ENCODE measurements around the gene CERT1. TPM values are rescaled to one million over a fixed set of nuclear protein-coding genes. Genes with fewer than 3 reads are reported as not detected.

Gene CERT1
- total RNA-seq, 2 experiments from 2014 or later = 13.3 to 33.6 TPM

DNA sequence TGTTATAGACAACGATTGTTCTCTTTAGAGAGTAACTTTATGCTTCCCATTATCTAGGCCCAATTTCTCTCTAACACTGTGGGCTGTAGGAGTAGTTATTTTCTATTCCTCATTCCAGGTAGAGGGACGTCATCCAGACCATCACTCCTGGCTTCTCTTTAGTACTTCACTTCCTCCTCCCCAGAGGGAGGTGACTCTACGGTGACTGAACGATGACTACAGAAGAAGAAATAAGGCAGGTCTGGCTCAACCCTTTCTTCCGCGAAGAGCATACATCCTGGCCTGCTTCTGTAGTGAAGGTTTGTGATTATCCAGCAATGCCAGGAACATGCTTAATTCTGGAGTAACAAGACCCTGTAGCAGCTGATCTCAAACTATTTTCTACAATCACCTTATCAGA is 123.6 kb downstream of the CERT1 start:
- Histone ChIP-seq H4K20me1 (ENCODE audit: insufficient read depth, low read length) (no peaks in the 10 kb centered on the region), H3K4me2 (ENCODE audit: low read length) (no peak overlapping the region), H3K9me3 (ENCODE audit: low read length) (no peaks in the 10 kb centered on the region), H3K79me2 (ENCODE audit: insufficient read depth, low read depth, low read length) (no peaks in the 10 kb centered on the region), H3K36me3 (ENCODE audit: insufficient read depth, low read length) (peaks cover 41% of the 10 kb centered on the region), H3K4me1 (ENCODE audit: insufficient read depth, low read length, poor library complexity, severe bottlenecking) (no peaks in the 10 kb centered on the region), H3K4me3 (ENCODE audit: low read depth, low read length, poor library complexity, severe bottlenecking) (no peak overlapping the region), H2AFZ (ENCODE audit: low read length) (no peak overlapping the region), H3K9me2 (ENCODE audit: insufficient read depth, low read length) (no peaks in the 10 kb centered on the region), H3K27ac (ENCODE audit: low read depth, low read length, poor library complexity, severe bottlenecking) (no peak overlapping the region)
- ChIA-PET POLR2A (no interaction called here), CTCF (ENCODE audit: unreplicated experiment) (no interaction called here)
- BruUV-seq (replicated peaks) = no TSS peak
- no peak for DNase-seq (ENCODE audit: low spot score)
- intact Hi-C loops (cut with micrococcal nuclease; ENCODE audit: unreplicated experiment) = no loop called here
- TF ChIP-seq, protein P1, sequence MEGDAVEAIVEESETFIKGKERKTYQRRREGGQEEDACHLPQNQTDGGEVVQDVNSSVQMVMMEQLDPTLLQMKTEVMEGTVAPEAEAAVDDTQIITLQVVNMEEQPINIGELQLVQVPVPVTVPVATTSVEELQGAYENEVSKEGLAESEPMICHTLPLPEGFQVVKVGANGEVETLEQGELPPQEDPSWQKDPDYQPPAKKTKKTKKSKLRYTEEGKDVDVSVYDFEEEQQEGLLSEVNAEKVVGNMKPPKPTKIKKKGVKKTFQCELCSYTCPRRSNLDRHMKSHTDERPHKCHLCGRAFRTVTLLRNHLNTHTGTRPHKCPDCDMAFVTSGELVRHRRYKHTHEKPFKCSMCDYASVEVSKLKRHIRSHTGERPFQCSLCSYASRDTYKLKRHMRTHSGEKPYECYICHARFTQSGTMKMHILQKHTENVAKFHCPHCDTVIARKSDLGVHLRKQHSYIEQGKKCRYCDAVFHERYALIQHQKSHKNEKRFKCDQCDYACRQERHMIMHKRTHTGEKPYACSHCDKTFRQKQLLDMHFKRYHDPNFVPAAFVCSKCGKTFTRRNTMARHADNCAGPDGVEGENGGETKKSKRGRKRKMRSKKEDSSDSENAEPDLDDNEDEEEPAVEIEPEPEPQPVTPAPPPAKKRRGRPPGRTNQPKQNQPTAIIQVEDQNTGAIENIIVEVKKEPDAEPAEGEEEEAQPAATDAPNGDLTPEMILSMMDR (conservative IDR thresholded peaks at IDR 0.05; ENCODE audit: low read length) = no peak
- no peak for TF ChIP-seq EZH2phosphoT487 (IDR thresholded peaks at IDR 0.05; ENCODE audit: borderline replicate concordance, low read depth, low read length)

DNA sequence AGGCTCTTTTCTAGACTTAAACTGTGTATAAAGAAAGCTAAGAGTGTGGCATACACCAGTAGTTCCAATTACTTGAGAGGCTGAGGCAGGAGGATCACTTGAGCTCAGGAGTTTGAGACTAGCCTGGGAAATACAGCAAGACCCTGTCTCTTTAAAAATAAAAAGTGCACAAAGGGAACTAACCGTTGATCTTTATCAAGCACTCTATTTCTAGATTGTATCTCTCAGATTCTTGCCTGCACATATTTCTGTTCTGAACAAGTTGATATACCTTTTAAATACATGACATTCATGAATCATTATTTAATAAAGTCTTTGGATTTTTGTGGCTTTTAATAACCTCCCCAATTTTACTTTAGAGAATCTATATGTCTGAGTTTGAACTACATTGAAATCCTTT is 127.2 kb downstream of the CERT1 start:
- Histone ChIP-seq H4K20me1 (ENCODE audit: insufficient read depth, low read length) (no peaks in the 10 kb centered on the region), H3K79me2 (ENCODE audit: insufficient read depth, low read depth, low read length) (no peaks in the 10 kb centered on the region), H3K9me3 (ENCODE audit: low read length) (no peaks in the 10 kb centered on the region), H3K4me3 (ENCODE audit: low read depth, low read length, poor library complexity, severe bottlenecking) (no peak overlapping the region), H2AFZ (ENCODE audit: low read length) (no peak overlapping the region), H3K4me2 (ENCODE audit: low read length) (no peak overlapping the region), H3K9me2 (ENCODE audit: insufficient read depth, low read length) (no peaks in the 10 kb centered on the region), H3K27ac (ENCODE audit: low read depth, low read length, poor library complexity, severe bottlenecking) (no peak overlapping the region), H3K36me3 (ENCODE audit: insufficient read depth, low read length) (peaks cover 68% of the 10 kb centered on the region), H3K4me1 (ENCODE audit: insufficient read depth, low read length, poor library complexity, severe bottlenecking) (no peaks in the 10 kb centered on the region)
- no peak for DNase-seq (ENCODE audit: low spot score)
- no TSS peak for BruUV-seq (replicated peaks)
- intact Hi-C loops (cut with micrococcal nuclease; ENCODE audit: unreplicated experiment) = no loop called here
- POLR2A ChIA-PET = interaction anchor here (0.5 to 1.2 kb wide), 3 partner anchors 18 to 1005 kb away, joined by 3 read pairs; no protein-coding TSS in a partner anchor
- CTCF ChIA-PET (ENCODE audit: unreplicated experiment) = no interaction called here
- no peak for TF ChIP-seq EZH2phosphoT487 (IDR thresholded peaks at IDR 0.05; ENCODE audit: borderline replicate concordance, low read depth, low read length)

DNA sequence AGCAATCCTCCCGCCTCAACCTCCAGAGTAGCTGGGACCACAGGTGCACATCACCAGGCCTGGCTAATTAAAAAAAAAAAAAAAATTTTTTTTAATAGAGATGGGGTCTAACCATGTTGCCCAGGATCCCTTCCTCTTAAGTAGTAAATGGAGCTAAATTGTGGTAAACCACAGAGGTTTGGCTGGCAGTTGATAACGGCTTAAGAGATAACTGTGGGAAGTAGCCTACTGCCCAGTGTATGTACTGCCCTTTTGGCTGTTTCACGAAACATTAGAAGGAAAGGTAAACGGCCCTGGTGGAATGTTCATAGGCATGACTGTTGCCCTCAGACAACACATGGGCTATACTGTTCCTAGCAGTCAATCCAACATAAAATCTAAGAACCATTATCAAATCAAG is 130.0 kb downstream of the CERT1 start:
- CTCF ChIA-PET (ENCODE audit: unreplicated experiment) = interaction anchor here (0.7 kb wide), 1 partner anchor 231 kb away, joined by 3 read pairs; no protein-coding TSS in a partner anchor
- no peaks in the 10 kb centered on the region for H3K79me2 ChIP-seq (ENCODE audit: insufficient read depth, low read depth, low read length)
- H3K27ac ChIP-seq (ENCODE audit: low read depth, low read length, poor library complexity, severe bottlenecking) = no peak overlapping the region
- H4K20me1 ChIP-seq (ENCODE audit: insufficient read depth, low read length) = no peaks in the 10 kb centered on the region
- BruUV-seq (replicated peaks) = no TSS peak
- no peak overlapping the region for H3K4me3 ChIP-seq (ENCODE audit: low read depth, low read length, poor library complexity, severe bottlenecking)
- TF ChIP-seq, protein P1 (conservative IDR thresholded peaks at IDR 0.05; ENCODE audit: low read length) = no peak
- no peak for TF ChIP-seq EZH2phosphoT487 (IDR thresholded peaks at IDR 0.05; ENCODE audit: borderline replicate concordance, low read depth, low read length)
- intact Hi-C loops (cut with micrococcal nuclease; ENCODE audit: unreplicated experiment) = no loop called here
- no peak overlapping the region for H3K4me2 ChIP-seq (ENCODE audit: low read length)
- H3K36me3 ChIP-seq (ENCODE audit: insufficient read depth, low read length) = peaks cover 85% of the 10 kb centered on the region
- POLR2A ChIA-PET = interaction anchor here (0.6 to 0.7 kb wide), 2 partner anchors 22 to 1563 kb away, joined by 3 to 4 read pairs; no protein-coding TSS in a partner anchor
- H3K9me2 ChIP-seq (ENCODE audit: insufficient read depth, low read length) = no peaks in the 10 kb centered on the region
- DNase-seq (ENCODE audit: low spot score) = no peak
- no peaks in the 10 kb centered on the region for H3K9me3 ChIP-seq (ENCODE audit: low read length)
- H2AFZ ChIP-seq (ENCODE audit: low read length) = no peak overlapping the region
- no peaks in the 10 kb centered on the region for H3K4me1 ChIP-seq (ENCODE audit: insufficient read depth, low read length, poor library complexity, severe bottlenecking)

All from OCI-LY7 (cell line).